Parathyroid adenoma (tissue), 2 donors: ENCODE results near the gene EBP.
A peak's percentile ranks its signal among the peaks of the same experiment; 100 is the strongest.

Experiments used
- H2AFZ ChIP-seq: fragments of 300-600 bp; sonication (generic); one replicate; pipeline ENCODE4 v1.7.0; 2017; ENCODE audit warnings: antibody characterized with exemption, mild to moderate bottlenecking
- H3K27ac ChIP-seq: fragments of 300-600 bp; sonication (generic); one replicate; pipeline ENCODE4 v1.7.0; 2017
- H3K27me3 ChIP-seq: fragments of 300-600 bp; sonication (generic); one replicate; pipeline ENCODE4 v1.7.0; 2017; ENCODE audit warnings: low read length; ENCODE audit not compliant: control insufficient read depth, insufficient read depth
- H3K36me3 ChIP-seq: fragments of 300-600 bp; sonication (generic); one replicate; pipeline ENCODE4 v1.7.0; 2017; ENCODE audit warnings: low read length; ENCODE audit not compliant: control insufficient read depth, insufficient read depth
- H3K4me1 ChIP-seq: fragments of 300-600 bp; sonication (generic); one replicate; pipeline ENCODE4 v1.7.0; 2017; ENCODE audit warnings: control low read depth
- H3K4me2 ChIP-seq: fragments of 300-600 bp; sonication (generic); one replicate; pipeline ENCODE4 v1.7.0; 2017; ENCODE audit warnings: low read length
- H3K4me3 ChIP-seq: fragments of 300-600 bp; sonication (generic); one replicate; pipeline ENCODE4 v1.7.0; 2017; ENCODE audit warnings: low read depth, low read length
- H3K79me2 ChIP-seq: fragments of 300-600 bp; sonication (generic); one replicate; pipeline ENCODE4 v1.7.0; 2017; ENCODE audit warnings: control low read depth
- H3K9ac ChIP-seq: fragments of 300-600 bp; sonication (generic); one replicate; pipeline ENCODE4 v1.7.0; 2017; ENCODE audit warnings: mild to moderate bottlenecking
- H3K9me3 ChIP-seq: fragments of 300-600 bp; sonication (generic); one replicate; pipeline ENCODE4 v1.7.0; 2017; ENCODE audit warnings: low read length; ENCODE audit not compliant: control insufficient read depth
- CTCF ChIP-seq: fragments of 300-600 bp; sonication (generic); IDR thresholded peaks from one replicate; pipeline ENCODE4 v1.7.0; 2017; ENCODE audit warnings: antibody characterized with exemption, mild to moderate bottlenecking
- donor health status: primary hyperparathyroidism.

EBP gene

GRCh38 chrX:48575642-48576041 is 54.0 kb downstream of the EBP start:
- no peak overlapping the region for H3K27ac ChIP-seq

GRCh38 chrX:48576108-48576507 is 54.5 kb downstream of the EBP start:
- H3K4me2 ChIP-seq = no peak overlapping the region
- no peaks in the 10 kb centered on the region for H3K27me3 ChIP-seq
- no peak overlapping the region for H3K27ac ChIP-seq
- H3K4me3 ChIP-seq = no peak overlapping the region
- H3K4me1 ChIP-seq = peaks cover 5% of the 10 kb centered on the region
- H3K9ac ChIP-seq = no peak overlapping the region
- H2AFZ ChIP-seq = no peak overlapping the region
- no peaks in the 10 kb centered on the region for H3K9me3 ChIP-seq
- no peaks in the 10 kb centered on the region for H3K36me3 ChIP-seq
- TF ChIP-seq CTCF = no peak
- H3K79me2 ChIP-seq = peaks cover 12% of the 10 kb centered on the region

More at GRCh38 chrX:48575642-48576041, 54.0 kb downstream of the EBP start:
- Histone ChIP-seq H2AFZ (no peak overlapping the region), H3K79me2 (peaks cover 12% of the 10 kb centered on the region), H3K9ac (no peak overlapping the region), H3K4me2 (peak overlapping the region; percentile 90), H3K4me1 (peaks cover 5% of the 10 kb centered on the region), H3K4me3 (no peak overlapping the region), H3K27me3 (no peaks in the 10 kb centered on the region), H3K9me3 (no peaks in the 10 kb centered on the region), H3K36me3 (no peaks in the 10 kb centered on the region)
- TF ChIP-seq CTCF = no peak
